DND-41 (cell line): ENCODE measurements around the gene GALR2.

Source experiments
- ATAC-seq: fragments of 200-7000 bp; cut with Tn5 transposase; 3 replicates; pipeline ENCODE4 v1.9.1; 2021; ENCODE audit warnings: low read depth; ENCODE audit not compliant: insufficient read depth
- DNase-seq: peaks from one replicate; pipeline ENCODE4 v3.0.0-alpha.2; 2020
- H2AFZ ChIP-seq: 2 replicates; pipeline ENCODE4 v1.6.0; 2012; ENCODE audit warnings: low read depth, low read length
- H3K27ac ChIP-seq: 2 replicates; pipeline ENCODE4 v1.5.1; 2012; ENCODE audit warnings: low read length, inconsistent platforms
- H3K27me3 ChIP-seq: fragments of 200-600 bp; sonication (generic); 2 replicates; pipeline ENCODE4 v1.6.0; 2012; ENCODE audit warnings: low read length, mild to moderate bottlenecking, inconsistent platforms; ENCODE audit not compliant: insufficient read depth, poor library complexity
- H3K36me3 ChIP-seq: 2 replicates; pipeline ENCODE4 v1.5.1; 2012; ENCODE audit warnings: low read length, inconsistent platforms; ENCODE audit not compliant: insufficient read depth
- H3K4me1 ChIP-seq: 2 replicates; pipeline ENCODE4 v1.5.1; 2012; ENCODE audit warnings: mild to moderate bottlenecking, low read length; ENCODE audit not compliant: insufficient read depth
- H3K4me2 ChIP-seq: 2 replicates; pipeline ENCODE4 v1.6.0; 2012; ENCODE audit warnings: mild to moderate bottlenecking, moderate library complexity, low read length, inconsistent platforms; ENCODE audit not compliant: insufficient read depth
- H3K4me3 ChIP-seq, 2 experiments: fragments of 200-600 bp in 1 of 2; shearing (Covaris generic) in 1 of 2; 2 replicates each; pipeline ENCODE4 v1.5.1; 2012 to 2016; ENCODE audit warnings: inconsistent platforms in 2 of 2, low read length in 2 of 2, mild to moderate bottlenecking in 2 of 2, low read depth in 1 of 2, moderate library complexity in 1 of 2
- H3K79me2 ChIP-seq: 2 replicates; pipeline ENCODE4 v1.6.0; 2012; ENCODE audit warnings: low read length, inconsistent platforms; ENCODE audit not compliant: insufficient read depth
- H3K9ac ChIP-seq: 2 replicates; pipeline ENCODE4 v1.6.0; 2012; ENCODE audit warnings: low read depth, mild to moderate bottlenecking, inconsistent platforms, low read length, moderate library complexity
- H3K9me3 ChIP-seq: 2 replicates; pipeline ENCODE4 v1.5.1; 2012; ENCODE audit warnings: low read length, moderate library complexity, mild to moderate bottlenecking, inconsistent platforms; ENCODE audit not compliant: insufficient read depth, severe bottlenecking
- H4K20me1 ChIP-seq: 2 replicates; pipeline ENCODE4 v1.6.0; 2012; ENCODE audit warnings: low read length; ENCODE audit not compliant: insufficient read depth
- CTCF ChIP-seq: IDR thresholded peaks from 2 replicates; pipeline ENCODE4 v1.5.1; 2012; ENCODE audit warnings: borderline replicate concordance, low read length, moderate library complexity, mild to moderate bottlenecking; ENCODE audit not compliant: poor library complexity, severe bottlenecking; ENCODE audit errors: extremely low read depth
- EZH2 ChIP-seq: IDR thresholded peaks from 3 replicates; pipeline ENCODE4 v1.6.1; 2012; ENCODE audit warnings: borderline replicate concordance, low read depth, mild to moderate bottlenecking, moderate library complexity, low read length, inconsistent platforms; ENCODE audit not compliant: severe bottlenecking

GALR2 gene

GRCh38 chr17:76033139-76033538 is 41.4 kb upstream of the GALR2 start:
- ATAC-seq, result no peak
- DNase-seq, result no peak
- H3K9ac ChIP-seq, result no peak overlapping the region

GRCh38 chr17:76034428-76035350 is 39.9 kb upstream of the GALR2 start:
- Histone ChIP-seq H3K4me1 (peaks cover 14% of the 10 kb centered on the region), H2AFZ (no peak overlapping the region), H4K20me1 (no peaks in the 10 kb centered on the region), H3K4me2 (no peak overlapping the region), H3K36me3 (peaks cover 18% of the 10 kb centered on the region), H3K9ac (no peak overlapping the region), H3K27ac (peak overlapping the region; percentile 37; the same call in 1 of the 2 replicates), H3K79me2 (no peaks in the 10 kb centered on the region), H3K4me3 (no peak overlapping the region), H3K27me3 (no peaks in the 10 kb centered on the region), H3K9me3 (no peaks in the 10 kb centered on the region)
- no peak for ATAC-seq
- no peak for DNase-seq
- TF ChIP-seq CTCF, result no peak
- TF ChIP-seq EZH2, result no peak

More at GRCh38 chr17:76033139-76033538, 41.4 kb upstream of the GALR2 start:
- H3K9me3 ChIP-seq, result no peaks in the 10 kb centered on the region
- H3K79me2 ChIP-seq, result no peaks in the 10 kb centered on the region
- H4K20me1 ChIP-seq, result no peaks in the 10 kb centered on the region
- H3K27ac ChIP-seq, result no peak overlapping the region
- H3K4me2 ChIP-seq, result no peak overlapping the region
- no peak overlapping the region for H3K4me3 ChIP-seq
- H2AFZ ChIP-seq, result no peak overlapping the region
- H3K27me3 ChIP-seq, result no peaks in the 10 kb centered on the region
- no peak for TF ChIP-seq EZH2
- TF ChIP-seq CTCF, result no peak
- peaks cover 2% of the 10 kb centered on the region; the same call in 1 of the 2 replicates for H3K36me3 ChIP-seq
- peaks cover 27% of the 10 kb centered on the region for H3K4me1 ChIP-seq

- Histone ChIP-seq H4K20me1 (no peaks in the 10 kb centered on the region), H3K4me3 (no peak overlapping the region), H3K9ac (no peak overlapping the region), H3K36me3 (peaks cover 38% of the 10 kb centered on the region), H3K4me2 (no peak overlapping the region), H3K27me3 (no peaks in the 10 kb centered on the region), H3K9me3 (no peaks in the 10 kb centered on the region), H3K4me1 (peaks cover 4% of the 10 kb centered on the region; the same call in 1 of the 2 replicates), H3K27ac (no peak overlapping the region; the same call in 1 of the 2 replicates), H3K79me2 (no peaks in the 10 kb centered on the region), H2AFZ (no peak overlapping the region)
- ATAC-seq (no peak), DNase-seq (no peak)
- no peak for TF ChIP-seq CTCF
- TF ChIP-seq EZH2, result no peak
These were observed 37.9 kb upstream of the GALR2 start for GRCh38 chr17:76036497-76037261.
